Activated gamma-delta T cell treated with anti-CD3 and anti-CD28 coated beads, Interleukin-2, amount 50 U/mL, for 16 hours (primary cell): ENCODE results near the gene OLFML2B.

ENCODE experiments used
- DNase-seq: peaks from one replicate; pipeline ENCODE4 v3.0.0-alpha.2; 2020; ENCODE audit warnings: low read depth

OLFML2B gene

GRCh38 chr1:161978011-161978790 lies 45.5 kb downstream of the OLFML2B start:
- no peak for DNase-seq

GRCh38 chr1:161973924-161974845 lies 49.5 kb downstream of the OLFML2B start:
- DNase-seq: no peak

GRCh38 chr1:161972828-161973227 lies 50.8 kb downstream of the OLFML2B start:
- no peak for DNase-seq

GRCh38 chr1:161970633-161971032 lies 53.0 kb downstream of the OLFML2B start:
- no peak for DNase-seq

- DNase-seq: no peak
These were observed 53.6 kb downstream of the OLFML2B start for GRCh38 chr1:161970036-161970435.

GRCh38 chr1:161966067-161966466 lies 57.6 kb downstream of the OLFML2B start:
- DNase-seq: no peak

GRCh38 chr1:161962091-161962887 lies 61.4 kb downstream of the OLFML2B start:
- DNase-seq: no peak

GRCh38 chr1:161958425-161958824 lies 65.2 kb downstream of the OLFML2B start:
- no peak for DNase-seq

GRCh38 chr1:161956930-161957329 lies 66.7 kb downstream of the OLFML2B start:
- no peak for DNase-seq

- no peak for DNase-seq
These were observed 67.6 kb downstream of the OLFML2B start for GRCh38 chr1:161956097-161956496.

- DNase-seq: no peak
These were observed 68.1 kb downstream of the OLFML2B start for GRCh38 chr1:161955606-161956005.

- DNase-seq: no peak
These were observed 69.2 kb downstream of the OLFML2B start for GRCh38 chr1:161954466-161954865.

GRCh38 chr1:161954050-161954449 lies 69.6 kb downstream of the OLFML2B start:
- DNase-seq: no peak

GRCh38 chr1:161953256-161953920 lies 70.3 kb downstream of the OLFML2B start:
- no peak for DNase-seq

- no peak for DNase-seq
These were observed 71.0 kb downstream of the OLFML2B start for GRCh38 chr1:161952607-161953172.

- DNase-seq: no peak
These were observed 72.0 kb downstream of the OLFML2B start for GRCh38 chr1:161951646-161952045.

GRCh38 chr1:161950377-161950776 lies 73.3 kb downstream of the OLFML2B start:
- no peak for DNase-seq

GRCh38 chr1:161949548-161949947 lies 74.1 kb downstream of the OLFML2B start:
- DNase-seq: no peak

GRCh38 chr1:161948435-161948834 lies 75.2 kb downstream of the OLFML2B start:
- no peak for DNase-seq

GRCh38 chr1:161946071-161946987 lies 77.3 kb downstream of the OLFML2B start:
- DNase-seq: no peak
